M059J (cell line): ENCODE measurements around the gene TNS3. TPM values are rescaled to one million over a fixed set of nuclear protein-coding genes. Genes with fewer than 3 reads are reported as not detected.
"Not testable (repeated sequence)": the region's sequence is repeated elsewhere in the genome, so short reads cannot be mapped to it uniquely, and the experiment has no call there.

Source experiments
- DNase-seq: peaks from one replicate; pipeline ENCODE4 v3.0.0-alpha.2; 2012; ENCODE audit warnings: low read depth
- total RNA-seq: library from RNA; depleted of rRNA; stranded (reverse); fragments of >200 nt; shearing (Covaris generic); gene quantifications from 2 replicates; pipeline ENCODE4 v1.2.3, GENCODE V29; 2014

Gene TNS3
- total RNA-seq, 1 experiment from 2014 or later: 115 TPM

GRCh38 chr7:47603514-47604255 is 21.8 kb upstream of the TNS3 start:
- DNase-seq: not testable (repeated sequence)

DNA sequence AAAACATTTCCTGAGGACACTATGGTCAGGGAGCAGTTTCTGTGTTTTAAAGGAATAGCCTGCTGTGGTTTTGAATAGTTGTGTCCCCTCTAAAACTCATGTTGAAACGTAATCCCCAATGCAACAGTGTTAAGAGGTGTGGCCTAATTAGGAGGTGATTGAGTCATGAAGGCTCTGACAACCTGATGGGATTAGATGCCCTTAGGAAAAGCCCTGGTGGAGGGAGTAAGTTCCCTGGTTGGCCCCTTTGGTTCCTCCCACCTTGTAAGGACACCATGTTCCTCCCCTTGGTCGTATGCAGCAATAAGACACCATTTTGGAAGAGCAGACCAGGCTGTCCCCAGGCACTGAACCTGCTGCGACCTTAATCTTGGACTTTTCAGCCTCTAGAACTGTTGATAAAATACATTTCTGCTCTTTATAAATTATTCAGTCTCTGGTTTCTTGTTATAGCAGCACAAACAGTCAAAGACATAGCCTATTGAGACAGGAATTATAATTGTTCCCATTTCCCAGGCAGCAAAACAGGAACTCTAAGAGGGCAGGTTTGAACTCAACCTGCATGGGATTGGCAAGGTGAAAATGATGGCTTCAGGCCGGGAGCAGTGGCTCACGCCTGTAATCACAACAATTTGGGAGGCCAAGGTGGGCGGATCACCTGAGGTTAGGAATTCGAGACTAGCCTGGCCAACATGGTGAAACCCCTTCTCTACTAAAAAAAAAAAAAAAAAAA is 20.5 kb upstream of the TNS3 start:
- DNase-seq: peak; percentile 89

- peak; percentile 64 for DNase-seq
These were observed 20.0 kb upstream of the TNS3 start for GRCh38 chr7:47601881-47602249.

DNA sequence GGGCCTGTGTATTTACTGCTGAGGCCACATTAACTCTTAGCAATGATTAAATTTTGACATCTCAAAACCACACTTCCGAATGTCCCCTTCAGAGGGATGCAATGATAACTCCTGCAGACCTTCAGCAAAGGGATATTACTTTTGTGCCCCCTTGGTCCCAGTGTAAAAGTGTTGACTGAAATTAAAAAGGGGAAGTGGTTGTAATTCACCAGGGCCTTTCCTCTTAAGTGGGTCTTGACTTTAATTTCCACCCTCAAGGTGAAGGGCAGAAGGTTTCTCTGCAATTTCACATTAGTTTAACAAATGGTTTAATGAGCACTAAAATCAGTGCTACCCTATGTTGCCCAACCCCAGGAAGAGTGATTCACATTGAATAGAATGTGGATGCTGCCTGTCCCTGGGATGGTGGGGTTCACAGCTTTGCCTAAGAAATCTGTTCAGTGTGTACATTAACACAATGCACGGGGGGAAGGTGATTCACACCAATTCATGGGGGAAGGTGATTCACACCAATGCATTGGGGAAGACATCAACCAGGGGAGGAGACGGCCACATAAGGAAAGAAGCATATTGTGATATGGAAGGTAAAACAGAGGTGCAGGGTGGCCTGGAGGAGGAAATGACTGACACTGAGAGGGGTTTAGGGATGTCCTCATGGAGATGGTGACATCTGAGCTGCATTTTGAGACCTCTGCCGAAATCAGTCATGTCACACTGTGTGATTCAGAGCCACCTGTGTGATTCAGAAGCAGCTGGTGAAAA is 19.4 kb upstream of the TNS3 start:
- peak; percentile 90 for DNase-seq

GRCh38 chr7:47600199-47601118 is 18.5 kb upstream of the TNS3 start:
- peak; percentile 91 for DNase-seq

DNA sequence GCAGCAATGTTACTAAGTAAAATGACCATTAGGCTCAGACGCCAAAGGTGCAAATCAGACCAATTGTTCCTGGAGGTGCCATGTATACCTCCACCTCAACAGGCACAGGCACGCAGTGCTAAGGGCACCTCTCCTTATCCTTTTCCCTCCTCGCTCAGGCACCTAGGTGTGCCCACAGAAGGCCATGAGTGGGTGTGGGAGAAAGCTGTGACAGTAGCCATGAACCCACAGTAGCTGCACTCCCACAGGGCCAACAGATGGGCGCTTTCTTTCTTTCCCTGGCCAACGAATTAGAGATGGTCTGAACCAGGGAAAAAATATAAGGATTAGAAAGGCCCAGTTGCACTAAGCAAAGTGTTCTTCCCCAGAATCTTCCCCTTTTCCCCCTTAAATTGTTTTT is 15.5 kb upstream of the TNS3 start:
- no peak for DNase-seq

- peak; percentile 87 for DNase-seq
These were observed 14.7 kb upstream of the TNS3 start for GRCh38 chr7:47596502-47597202.

DNA sequence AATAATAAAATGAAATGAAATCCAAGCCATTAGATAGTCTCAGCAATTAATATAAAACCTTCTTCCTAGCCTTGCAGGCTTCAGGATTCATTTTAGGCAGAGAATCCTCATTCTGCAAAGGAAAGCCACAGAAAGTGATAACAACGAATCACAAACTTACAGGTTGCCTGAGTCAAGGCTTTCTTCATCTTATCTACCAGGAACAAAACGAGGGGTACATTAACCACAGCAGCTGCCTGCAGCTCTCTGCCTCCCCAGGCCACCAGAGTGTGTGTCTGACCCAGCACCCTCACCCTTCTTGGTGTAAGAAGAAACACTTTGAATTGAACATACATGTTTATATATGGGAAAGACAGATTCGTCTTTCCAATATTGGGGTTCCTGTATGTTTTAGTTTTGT is 12.5 kb upstream of the TNS3 start:
- no peak for DNase-seq

GRCh38 chr7:47591655-47592572 is 10.0 kb upstream of the TNS3 start:
- peak; percentile 86 for DNase-seq

DNA sequence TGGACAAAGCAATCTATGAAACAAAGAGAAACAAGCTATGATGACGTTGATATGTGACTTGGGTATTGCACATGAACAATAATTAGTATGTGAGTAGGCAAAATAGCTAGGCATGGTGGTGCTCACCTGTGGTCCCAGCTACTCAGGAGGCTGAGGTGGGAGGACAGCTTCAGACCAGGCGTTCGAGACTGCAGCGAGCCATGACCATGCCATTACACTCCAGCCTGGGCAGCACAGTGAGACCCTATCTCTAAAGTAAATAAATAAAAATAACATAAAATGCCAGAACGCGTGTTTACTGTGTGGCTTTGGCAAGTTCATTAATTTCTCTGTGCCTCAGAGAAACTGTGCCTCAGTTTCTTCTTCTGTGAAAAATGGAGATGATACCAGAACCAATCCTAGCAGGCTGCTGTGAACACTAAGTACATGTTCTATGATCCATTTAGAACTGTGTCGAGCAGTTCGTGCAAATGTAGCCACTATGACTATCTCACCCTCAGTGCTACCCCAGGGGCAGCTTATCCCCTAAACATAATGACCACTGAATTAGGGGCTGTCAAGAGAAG is 9.3 kb upstream of the TNS3 start:
- no peak for DNase-seq

DNA sequence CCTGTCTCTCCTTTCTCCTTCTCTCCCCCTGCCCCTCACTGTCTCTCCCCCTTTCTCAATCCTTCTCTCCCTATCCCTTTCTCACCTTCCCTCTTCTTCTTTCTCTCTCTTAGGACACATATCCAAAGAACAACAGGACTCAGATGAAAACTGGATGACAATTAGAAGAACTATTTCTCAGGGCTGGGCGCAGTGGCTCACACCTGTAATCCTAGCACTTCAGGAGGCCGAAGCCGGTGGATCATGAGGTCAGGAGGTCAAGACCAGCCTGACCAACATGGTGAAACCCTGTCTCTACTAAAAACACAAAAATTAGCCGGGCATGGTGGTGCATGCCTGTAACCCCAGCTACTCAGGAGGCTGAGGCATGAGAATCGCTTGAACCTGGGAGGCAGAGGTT is 8.3 kb upstream of the TNS3 start:
- DNase-seq: not testable (repeated sequence)

GRCh38 chr7:47588704-47589225 is 6.9 kb upstream of the TNS3 start:
- DNase-seq: no peak

- DNase-seq: no peak
These were observed 6.1 kb upstream of the TNS3 start for GRCh38 chr7:47587976-47588375.

DNA sequence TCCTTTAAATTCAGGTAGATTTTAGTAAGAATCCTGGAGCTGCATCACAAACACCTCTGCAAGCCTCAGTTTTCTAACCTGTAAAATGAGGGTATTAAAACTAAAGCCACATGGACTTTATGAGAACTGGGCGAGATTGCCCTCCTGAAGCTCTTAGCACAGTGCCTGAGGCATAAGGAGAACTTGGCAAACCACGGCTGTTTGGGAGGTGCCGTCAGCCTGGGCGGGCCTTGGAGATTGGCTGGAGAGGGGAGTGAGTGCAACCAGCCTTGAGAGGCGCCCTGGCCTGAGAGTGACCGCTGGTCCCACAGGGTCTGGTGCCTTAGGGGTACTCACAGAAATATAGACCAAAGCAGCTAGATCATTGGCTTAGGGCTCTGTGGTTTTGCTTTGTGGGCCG is 5.4 kb upstream of the TNS3 start:
- DNase-seq: peak; percentile 87

DNA sequence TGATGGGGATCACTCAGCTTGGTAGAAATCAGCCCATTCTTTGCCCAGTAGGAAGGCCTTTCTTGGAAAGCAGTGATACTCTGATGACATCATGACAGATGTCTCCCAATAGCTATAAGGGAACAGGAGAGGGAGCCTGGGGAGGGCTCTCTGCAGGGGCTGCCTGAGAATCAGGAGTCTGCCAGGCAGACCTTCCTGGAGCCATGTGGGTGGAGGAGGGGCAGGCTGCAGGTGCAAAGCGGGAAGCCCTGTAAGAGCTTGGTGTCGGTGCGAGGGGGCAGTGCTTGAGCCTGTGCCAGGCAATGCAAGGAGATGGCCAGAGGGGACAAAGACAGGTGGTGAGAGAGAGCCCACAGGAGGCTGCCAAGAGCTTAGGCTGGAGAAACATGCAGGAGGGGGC is 5.0 kb upstream of the TNS3 start:
- no peak for DNase-seq

- not testable (repeated sequence) for DNase-seq
These were observed 4.3 kb upstream of the TNS3 start for GRCh38 chr7:47586161-47586670.

- peak; percentile 66 for DNase-seq
These were observed 2.6 kb upstream of the TNS3 start for GRCh38 chr7:47584536-47584895.

GRCh38 chr7:47583739-47584535 is 2.0 kb upstream of the TNS3 start:
- no peak for DNase-seq
